ENCODE results near the gene PRRT1B.

The PRRT1B gene

DNA sequence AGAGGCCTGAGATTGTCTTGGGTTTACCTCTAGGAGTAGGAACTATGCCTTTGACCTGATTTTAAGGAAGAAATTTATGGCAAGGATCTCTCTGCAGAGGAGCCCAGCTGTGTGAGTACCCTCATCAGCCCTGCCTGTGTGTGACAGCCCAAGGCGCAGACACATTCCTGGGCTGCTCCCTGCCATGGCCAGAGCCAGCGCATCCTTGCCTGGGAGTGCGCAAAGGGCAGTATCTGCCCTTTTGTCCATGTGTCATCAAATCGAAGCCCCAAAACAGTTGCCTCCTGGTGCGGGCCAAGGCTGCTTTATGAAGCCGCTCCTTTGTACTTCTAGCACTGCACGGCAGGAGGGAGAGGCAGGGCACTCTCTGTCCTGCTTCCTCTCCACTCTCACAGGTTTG, 51.9 kb downstream of the PRRT1B start:
- no peak for DNase-seq (ENCODE audit: low spot score)

DNA sequence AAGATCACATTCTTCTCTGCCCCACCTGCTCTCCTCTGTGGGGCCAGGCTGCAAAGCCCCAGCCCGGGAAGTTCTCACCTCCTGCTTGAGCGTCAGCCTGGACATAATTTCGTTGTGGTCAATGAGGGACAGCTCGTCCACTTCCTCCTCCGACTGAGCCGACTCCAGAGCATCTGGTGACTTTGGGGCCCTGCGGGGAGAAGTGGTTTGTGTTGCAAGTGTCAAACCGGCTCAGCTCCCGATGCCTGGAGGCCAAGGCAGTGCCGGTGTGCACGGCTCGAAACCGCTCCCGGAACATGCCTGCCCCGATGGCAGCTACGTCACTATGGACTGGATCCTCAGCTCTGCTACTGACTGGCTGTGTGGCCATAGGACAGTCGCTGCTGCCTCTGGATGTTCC, 52.8 kb downstream of the PRRT1B start:
- DNase-seq (ENCODE audit: low spot score) = peak; percentile 82

DNA sequence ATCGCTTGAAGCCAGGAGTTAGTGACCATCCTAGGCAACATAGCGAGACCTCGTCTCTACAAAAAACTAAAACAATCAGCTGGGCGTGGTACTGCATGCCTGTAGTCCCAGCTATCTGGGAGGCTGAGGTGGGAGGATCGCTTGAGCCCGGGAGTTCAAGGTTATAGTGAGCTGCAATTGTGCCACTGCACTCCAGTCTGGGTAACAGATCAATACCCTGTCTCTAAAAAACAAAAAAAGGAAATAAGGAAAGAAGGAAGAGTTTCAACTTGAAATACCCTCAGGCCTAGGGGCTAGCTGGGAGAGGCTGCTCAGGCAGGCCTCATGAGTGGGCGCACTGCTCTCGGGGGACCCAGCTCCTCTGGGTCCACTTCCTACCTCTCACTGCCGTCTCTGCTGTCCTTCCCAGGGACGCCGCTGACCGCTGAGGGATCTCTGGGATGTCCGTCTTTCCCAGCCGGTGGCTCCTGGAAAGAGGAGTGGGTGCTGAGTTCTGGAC, 56.4 kb downstream of the PRRT1B start:
- no peak for DNase-seq (ENCODE audit: low spot score)

DNA sequence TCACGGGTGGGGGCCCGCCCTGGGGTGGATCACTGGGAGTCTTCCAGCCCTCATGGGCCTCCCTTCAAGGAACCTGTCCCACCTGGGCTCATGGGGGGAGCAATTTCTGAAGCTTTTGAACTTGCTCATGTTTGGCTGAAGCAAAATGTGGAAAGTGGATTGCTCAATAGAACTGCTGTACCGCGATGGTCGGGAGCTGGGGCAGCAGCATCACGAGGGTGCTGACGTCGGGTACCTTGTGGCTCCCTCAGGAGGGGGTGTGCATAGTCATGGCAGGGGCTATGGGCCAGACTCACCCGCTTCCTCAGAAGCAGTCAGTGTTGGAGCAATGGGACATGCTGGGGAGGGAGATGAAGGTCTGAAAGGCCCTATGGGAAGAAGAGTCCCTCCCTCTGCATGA, 57.9 kb downstream of the PRRT1B start:
- DNase-seq (ENCODE audit: low spot score) = no peak

DNA sequence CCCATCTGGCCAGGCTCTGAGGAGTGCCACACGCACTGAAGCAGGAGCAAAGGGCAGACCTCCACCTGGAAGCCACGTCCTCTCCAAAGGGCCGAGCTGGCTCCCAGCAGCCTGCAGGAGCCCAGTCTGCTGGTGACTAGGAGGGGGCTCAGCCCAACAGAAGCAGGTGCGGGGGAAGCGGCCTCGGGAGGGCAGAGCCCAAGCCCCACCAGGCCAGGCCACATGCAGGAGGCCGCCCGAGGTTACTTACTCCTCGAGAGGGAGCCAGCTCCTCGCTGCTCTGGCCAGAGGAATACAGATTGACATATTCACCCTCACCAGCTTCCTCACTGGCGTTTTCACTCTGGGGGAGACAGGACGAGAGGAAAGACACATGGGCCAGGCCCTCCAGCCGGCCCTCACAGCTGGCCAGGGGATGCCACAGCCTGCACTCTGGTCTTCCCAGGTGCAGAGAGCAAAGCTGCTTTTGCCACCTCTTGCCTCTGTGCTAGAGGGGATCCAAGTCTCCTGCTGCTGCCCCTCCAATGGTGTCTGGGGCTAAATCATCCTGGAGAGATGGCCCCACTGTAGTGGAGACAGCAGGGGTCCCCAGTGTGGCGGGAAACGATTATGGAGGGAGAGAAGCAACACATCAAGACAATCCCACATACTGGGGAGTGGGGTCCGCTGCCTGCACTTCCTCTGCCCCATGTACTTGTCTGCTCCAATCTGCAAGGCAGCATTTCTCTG, 58.6 kb downstream of the PRRT1B start:
- no peak for DNase-seq (ENCODE audit: low spot score)

DNA sequence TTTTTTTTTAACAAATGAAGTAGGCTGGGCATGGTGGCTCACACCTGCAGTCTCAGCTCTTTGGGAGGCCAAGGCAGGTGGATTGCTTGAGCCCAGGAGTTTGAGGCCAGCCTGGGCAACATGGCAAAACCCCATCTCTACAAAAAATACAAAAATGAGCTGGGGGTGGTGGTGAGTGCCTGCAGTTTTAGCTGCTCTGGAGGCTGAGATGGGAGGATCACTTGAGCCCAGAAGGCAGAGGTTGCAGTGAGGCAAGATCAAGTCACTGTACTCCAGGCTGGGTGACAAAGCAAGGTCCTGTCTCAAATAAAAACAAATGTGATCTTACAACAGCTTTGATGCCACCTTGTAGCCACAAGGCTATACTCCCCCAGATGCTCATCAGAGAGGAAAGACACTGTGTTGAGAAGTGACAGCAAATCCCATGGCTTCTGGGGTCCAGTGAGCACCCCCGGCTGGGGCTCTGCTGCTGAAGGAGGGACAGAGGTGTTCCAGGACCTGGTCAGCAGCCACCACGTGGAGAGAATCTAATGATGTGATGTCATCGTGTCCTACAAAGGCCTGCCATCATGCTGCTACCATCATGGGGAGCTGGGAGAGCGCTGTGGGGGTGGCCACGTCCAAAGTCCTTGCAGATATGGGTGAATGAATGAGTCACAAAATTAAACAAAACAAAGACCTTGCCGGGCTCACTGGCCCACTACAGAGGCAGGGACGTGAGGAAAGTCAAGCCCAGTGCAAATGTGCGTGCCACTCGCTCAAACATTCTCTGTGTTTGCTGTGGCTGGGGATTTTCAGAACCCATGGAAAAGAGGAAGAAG, 60.7 kb downstream of the PRRT1B start:
- DNase-seq (ENCODE audit: low spot score) = no peak

DNA sequence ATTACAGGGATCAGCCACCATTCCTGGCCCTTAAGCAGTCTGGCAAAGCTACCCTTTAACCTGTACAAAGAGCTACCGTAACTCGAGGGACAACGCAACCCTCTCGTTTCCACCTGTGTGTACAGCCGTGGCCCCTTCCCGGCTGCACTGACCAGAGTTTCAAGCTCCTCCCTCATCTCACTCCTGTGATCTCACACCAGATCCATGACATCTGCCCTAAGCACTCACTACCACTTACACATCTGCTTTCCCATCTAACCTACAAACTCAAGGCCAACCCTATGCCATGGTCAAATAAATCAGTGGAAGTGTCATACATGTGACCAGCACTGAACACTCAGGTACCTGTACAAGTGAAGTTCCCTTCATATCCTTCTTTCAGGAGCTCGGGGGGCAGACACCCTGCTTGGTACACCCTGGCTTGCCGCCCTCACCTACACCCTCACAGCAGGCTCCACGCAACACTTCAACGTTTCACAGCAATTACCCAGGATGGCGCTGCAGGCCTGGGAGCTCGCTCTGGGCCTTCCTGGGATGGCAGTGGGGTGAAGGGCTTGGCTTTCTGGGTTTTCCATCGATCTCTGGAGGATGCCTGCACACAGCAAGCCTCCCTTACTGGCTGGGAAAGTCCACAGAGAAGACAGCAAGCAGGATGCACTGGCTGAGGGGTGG, 61.7 kb downstream of the PRRT1B start:
- DNase-seq (ENCODE audit: low spot score) = no peak

DNA sequence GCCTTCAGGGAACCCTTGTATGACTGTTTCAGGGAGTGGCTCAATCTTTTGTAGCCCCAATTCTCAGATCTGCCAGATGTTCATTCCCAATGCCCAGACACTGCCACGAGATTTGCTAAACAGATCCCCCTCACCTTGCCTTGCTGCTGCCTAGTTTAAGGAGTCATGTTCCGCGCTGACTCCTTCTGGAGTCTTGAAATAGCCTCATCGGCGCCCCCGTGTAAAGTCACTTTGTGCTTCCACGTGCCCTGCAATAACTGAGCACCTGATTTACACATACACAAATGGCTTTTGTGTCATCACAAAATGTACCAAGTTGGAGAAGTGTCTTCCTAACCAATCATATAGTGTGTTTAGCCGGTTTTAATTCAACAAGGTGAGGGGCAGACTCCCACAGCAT, 62.3 kb downstream of the PRRT1B start:
- no peak for DNase-seq (ENCODE audit: low spot score)

DNA sequence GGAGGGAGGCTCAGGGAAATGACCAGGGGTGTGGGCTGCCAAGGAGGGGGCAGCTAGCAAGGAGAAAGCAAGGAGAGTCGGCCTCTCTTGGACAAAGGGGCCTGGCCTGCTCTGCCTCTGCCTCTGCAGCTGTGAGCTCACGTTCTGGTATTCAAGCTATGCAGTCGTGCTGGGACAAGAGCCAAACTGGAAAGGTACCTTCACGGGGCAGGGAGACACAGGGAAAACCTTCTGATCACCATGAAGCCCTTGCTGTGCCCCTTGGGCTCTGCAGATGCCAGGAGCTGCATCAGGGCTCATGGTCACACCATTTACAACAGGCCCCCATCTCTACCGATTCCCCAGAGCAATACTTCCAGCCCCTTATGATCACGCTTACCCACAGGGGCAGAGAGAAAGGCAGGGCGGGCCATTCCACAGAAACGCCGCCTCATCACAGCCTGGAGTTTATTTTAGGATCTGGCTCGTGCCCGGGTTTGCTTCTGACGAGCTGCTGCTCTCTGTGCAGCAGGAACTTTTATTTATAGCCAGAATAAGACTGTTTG, 63.2 kb downstream of the PRRT1B start:
- peak; percentile 37 for DNase-seq (ENCODE audit: low spot score)
